GM23338 (cell line): Measurements from ENCODE around the gene AFAP1L1. TPM values are rescaled to one million over a fixed set of nuclear protein-coding genes. Genes with fewer than 3 reads are reported as not detected.

Source experiments
- ATAC-seq: fragments of 200-7000 bp; cut with Tn5 transposase; 3 replicates; pipeline ENCODE4 v1.9.1; 2020
- DNase-seq: peaks from one replicate; pipeline ENCODE4 v3.0.0-alpha.2; 2015; ENCODE audit warnings: low spot score
- H2AFZ ChIP-seq: fragments of 200-600 bp; sonication (generic); 2 replicates; pipeline ENCODE4 v1.8.0; 2016; ENCODE audit warnings: antibody characterized with exemption, mild to moderate bottlenecking, moderate library complexity
- H3F3A ChIP-seq: fragments of 200-600 bp; sonication (generic); replicated peaks from 2 replicates; pipeline ENCODE4 v1.8.0; 2017; ENCODE audit warnings: antibody characterized with exemption, mixed run types, low read depth
- H3K27ac ChIP-seq: fragments of 200-600 bp; sonication (generic); 2 replicates; pipeline ENCODE4 v1.6.1; 2016; ENCODE audit warnings: low read depth
- H3K27me3 ChIP-seq: fragments of 200-600 bp; sonication (generic); 2 replicates; pipeline ENCODE4 v1.8.0; 2016; ENCODE audit warnings: mild to moderate bottlenecking, mixed run types, moderate library complexity; ENCODE audit not compliant: insufficient read depth
- H3K36me3 ChIP-seq: fragments of 200-600 bp; sonication (generic); 2 replicates; pipeline ENCODE4 v1.8.0; 2016; ENCODE audit warnings: mild to moderate bottlenecking; ENCODE audit not compliant: insufficient read depth
- H3K4me1 ChIP-seq: fragments of 200-600 bp; sonication (generic); 2 replicates; pipeline ENCODE4 v1.8.0; 2016; ENCODE audit warnings: mild to moderate bottlenecking, moderate library complexity; ENCODE audit not compliant: insufficient read depth
- H3K4me2 ChIP-seq: fragments of 200-600 bp; sonication (generic); 2 replicates; pipeline ENCODE4 v1.7.1; 2017; ENCODE audit warnings: mixed run types
- H3K4me3 ChIP-seq: fragments of 200-600 bp; sonication (generic); 2 replicates; pipeline ENCODE4 v1.6.1; 2016; ENCODE audit warnings: mixed run types
- H3K79me2 ChIP-seq: fragments of 200-600 bp; sonication (generic); replicated peaks from 2 replicates; pipeline ENCODE4 v1.8.0; 2017; ENCODE audit warnings: mild to moderate bottlenecking; ENCODE audit not compliant: insufficient read depth
- H3K9me2 ChIP-seq: fragments of 200-600 bp; sonication (generic); 2 replicates; pipeline ENCODE4 v1.8.0; 2017; ENCODE audit not compliant: insufficient read depth
- H4K20me1 ChIP-seq: fragments of 200-600 bp; sonication (generic); replicated peaks from 2 replicates; pipeline ENCODE4 v1.8.0; 2017; ENCODE audit warnings: mild to moderate bottlenecking; ENCODE audit not compliant: insufficient read depth
- H3K27ac Mint-ChIP-seq: 2 replicates; pipeline ENCODE4 v1.8.0; 2020; ENCODE audit warnings: inconsistent platforms, mild to moderate bottlenecking, moderate library complexity, mixed read lengths
- H3K27me3 Mint-ChIP-seq: 3 replicates; pipeline ENCODE4 v1.8.0; 2022; ENCODE audit warnings: low read depth, mild to moderate bottlenecking, moderate library complexity, mixed read lengths, inconsistent platforms; ENCODE audit not compliant: insufficient read depth, poor library complexity
- H3K36me3 Mint-ChIP-seq: 3 replicates; pipeline ENCODE4 v1.8.0; 2021; ENCODE audit warnings: low read depth, mild to moderate bottlenecking, inconsistent platforms, moderate library complexity, mixed read lengths
- H3K4me1 Mint-ChIP-seq: 3 replicates; pipeline ENCODE4 v1.8.0; 2020; ENCODE audit warnings: mild to moderate bottlenecking, inconsistent platforms, mixed read lengths
- H3K4me3 Mint-ChIP-seq: 3 replicates; pipeline ENCODE4 v1.8.0; 2021; ENCODE audit warnings: moderate library complexity, mild to moderate bottlenecking, inconsistent platforms, mixed read lengths
- H3K9me3 Mint-ChIP-seq: 3 replicates; pipeline ENCODE4 v1.8.0; 2020; ENCODE audit warnings: moderate library complexity, mild to moderate bottlenecking, inconsistent platforms, mixed read lengths
- CREB1 ChIP-seq: fragments of 250-450 bp; sonication (Bioruptor Pico); IDR thresholded peaks from 2 replicates; pipeline ENCODE4 v1.5.0; 2020; ENCODE audit warnings: low read depth, mild to moderate bottlenecking, moderate library complexity
- CTCF ChIP-seq, 2 experiments: fragments of 200-600 bp in 1 of 2; sonication (generic) in 1 of 2; conservative IDR thresholded peaks; 2 replicates each; pipeline versions ENCODE4 v1.5.1 to v1.6.1; 2016 to 2017; ENCODE audit warnings: antibody characterized with exemption in 2 of 2, low read depth in 2 of 2, mild to moderate bottlenecking in 2 of 2, moderate library complexity in 1 of 2
- ETS1 ChIP-seq: IDR thresholded peaks from 2 replicates; pipeline ENCODE4 v1.6.1; 2016; ENCODE audit warnings: antibody characterized with exemption
- EZH2 ChIP-seq: fragments of 200-600 bp; sonication (generic); IDR thresholded peaks from one replicate; pipeline ENCODE4 v1.8.0; 2017; ENCODE audit warnings: antibody characterized with exemption, mild to moderate bottlenecking, low read depth; ENCODE audit not compliant: unreplicated experiment
- EZH2phosphoT487 ChIP-seq: fragments of 200-600 bp; sonication (generic); IDR thresholded peaks from one replicate; pipeline ENCODE4 v1.8.1; 2018; ENCODE audit warnings: antibody characterized with exemption; ENCODE audit not compliant: unreplicated experiment
- JUNB ChIP-seq: IDR thresholded peaks from one replicate; pipeline ENCODE4 v1.6.1; 2016; ENCODE audit warnings: antibody characterized with exemption; ENCODE audit not compliant: unreplicated experiment
- NANOG ChIP-seq: IDR thresholded peaks from 2 replicates; pipeline ENCODE4 v1.6.1; 2016; ENCODE audit warnings: antibody characterized with exemption, borderline replicate concordance
- REST ChIP-seq: IDR thresholded peaks from one replicate; pipeline ENCODE4 v1.6.1; 2018; ENCODE audit warnings: antibody characterized with exemption; ENCODE audit not compliant: unreplicated experiment
- ZNF114 ChIP-seq: fragments of 250-450 bp; sonication (Bioruptor Pico); IDR thresholded peaks from 2 replicates; pipeline ENCODE4 v1.5.0; 2020; ENCODE audit warnings: mild to moderate bottlenecking, moderate library complexity
- ZNF331 ChIP-seq: fragments of 250-450 bp; sonication (Bioruptor Pico); IDR thresholded peaks from 2 replicates; pipeline ENCODE4 v1.5.0; 2020; ENCODE audit warnings: low read depth, mild to moderate bottlenecking, moderate library complexity
- polyA plus RNA-seq: library from polyadenylated mRNA; unstranded; fragments of >200 nt; fragmentation: Nextera tagmentation; extraction: Ambion mirVana; gene quantifications from 2 replicates; pipeline ENCODE4 v1.2.1, GENCODE V29; 2016
- total RNA-seq: library from RNA; depleted of rRNA; stranded (reverse); fragments of >200 nt; shearing (Covaris generic); gene quantifications from 2 replicates; pipeline ENCODE4 v1.2.3, GENCODE V29; 2014

AFAP1L1 gene
- total and polyA plus RNA-seq, 2 experiments from 2014 or later, result 3.2 to 5.7 TPM

- no peak for DNase-seq
- Mint-ChIP-seq H3K9me3 (no peaks in the 10 kb centered on the region), H3K4me1 (no peaks in the 10 kb centered on the region), H3K27ac (no peak overlapping the region), H3K4me3 (no peak overlapping the region), H3K36me3 (no peaks in the 10 kb centered on the region), H3K27me3 (peaks cover 5% of the 10 kb centered on the region)
- Histone ChIP-seq H3K9me2 (no peaks in the 10 kb centered on the region), H3K4me3 (no peak overlapping the region), H3K4me2 (no peak overlapping the region), H3K27ac (no peak overlapping the region), H3K27me3 (no peaks in the 10 kb centered on the region), H2AFZ (no peak overlapping the region), H3K36me3 (no peaks in the 10 kb centered on the region), H4K20me1 (no peaks in the 10 kb centered on the region), H3F3A (no peaks in the 10 kb centered on the region), H3K4me1 (no peaks in the 10 kb centered on the region), H3K79me2 (no peaks in the 10 kb centered on the region)
- TF ChIP-seq CTCF (conservative IDR thresholded peaks at IDR 0.05; ENCODE audit: low read depth in 2 of 2) (no peak), ETS1 (no peak), NANOG (no peak), ZNF331 (no peak), CREB1 (CRISPR knock-in tag) (no peak), JUNB (no peak), EZH2 (no peak), EZH2phosphoT487 (no peak), REST (no peak), ZNF114 (CRISPR knock-in tag) (no peak)
- ATAC-seq, result no peak
These were observed 117.0 kb downstream of the AFAP1L1 start for GRCh38 chr5:149388498-149389190.
